Measurements from ENCODE around the gene PGAM2. TPM values are rescaled to one million over a fixed set of nuclear protein-coding genes. Genes with fewer than 3 reads are reported as not detected.

PGAM2 gene
- total and polyA plus RNA-seq, 2 experiments from 2014 or later: 2.9 to 7.8 TPM

DNA sequence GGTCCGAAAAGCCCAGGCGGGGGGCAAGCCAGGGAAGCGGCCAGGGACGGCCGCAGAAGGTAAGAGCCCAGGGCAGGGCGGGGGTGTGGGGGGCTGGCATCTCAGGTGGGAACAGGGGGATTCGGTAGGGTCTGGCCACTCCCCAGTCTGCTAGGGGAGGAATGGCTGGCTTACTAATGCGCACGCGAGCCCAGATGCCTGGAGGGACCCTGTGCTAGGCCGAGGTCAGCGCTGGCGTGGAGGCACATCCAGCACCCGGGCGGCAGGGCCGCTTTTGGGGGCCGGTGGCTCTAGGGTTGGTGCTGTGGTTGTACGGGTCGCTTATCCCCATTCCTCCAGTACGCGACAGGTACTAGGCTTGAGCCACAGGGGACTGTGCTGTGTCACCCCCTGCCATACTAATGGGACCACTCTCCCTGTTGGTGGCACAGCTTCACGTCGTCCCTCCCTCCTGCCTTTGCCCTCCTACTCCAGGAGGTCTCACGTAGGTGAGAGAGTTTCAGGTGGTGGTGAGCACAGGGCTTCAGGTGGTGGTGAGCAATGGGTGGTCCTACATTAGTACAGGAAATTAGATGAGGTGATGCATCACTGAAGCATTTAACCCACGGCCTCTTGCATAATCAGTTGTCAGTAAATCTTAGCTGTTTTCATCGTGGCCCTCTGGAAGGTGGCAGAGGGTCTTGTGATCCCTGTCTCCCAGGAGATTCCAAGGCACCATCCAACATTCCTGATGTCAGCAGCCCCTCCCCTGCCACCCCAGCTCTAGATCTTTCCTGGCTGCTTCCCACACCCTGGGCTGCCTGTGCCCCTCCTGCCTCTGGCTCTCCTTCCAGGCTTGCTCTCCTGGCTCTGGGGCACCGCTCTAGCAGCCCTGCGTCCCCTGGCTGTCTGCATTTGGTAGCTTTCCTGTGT, 39.7 kb upstream of the PGAM2 start:
- H3F3A ChIP-seq (replicated peaks; ENCODE audit: low read depth): no peaks in the 10 kb centered on the region
- no peaks in the 10 kb centered on the region for H4K20me1 ChIP-seq (replicated peaks; ENCODE audit: insufficient read depth)
- H3K79me2 ChIP-seq (replicated peaks; ENCODE audit: insufficient read depth): no peaks in the 10 kb centered on the region; the same call in 1 of the 2 replicates
- peaks cover 9% of the 10 kb centered on the region; the same call in 1 of the 2 replicates for H3K27me3 ChIP-seq (ENCODE audit: insufficient read depth)
- ATAC-seq (peak; percentile 51), DNase-seq (ENCODE audit: low spot score) (peak; percentile 49)
- no peak overlapping the region for H3K27ac Mint-ChIP-seq
- no peaks in the 10 kb centered on the region for H3K9me3 Mint-ChIP-seq
- H3K36me3 ChIP-seq (ENCODE audit: insufficient read depth): no peaks in the 10 kb centered on the region
- no peak overlapping the region for H3K27ac ChIP-seq (ENCODE audit: low read depth)
- H3K4me3 ChIP-seq: peak overlapping the region; percentile 87
- H2AFZ ChIP-seq: peak overlapping the region; percentile 74
- peaks cover 16% of the 10 kb centered on the region for H3K4me1 Mint-ChIP-seq
- H3K4me1 ChIP-seq (ENCODE audit: insufficient read depth): peaks cover 8% of the 10 kb centered on the region; the same call in 1 of the 2 replicates
- H3K36me3 Mint-ChIP-seq (ENCODE audit: low read depth): peaks cover 4% of the 10 kb centered on the region; the same call in 2 of the 3 replicates
- peaks cover 16% of the 10 kb centered on the region for H3K27me3 Mint-ChIP-seq (ENCODE audit: insufficient read depth, low read depth, poor library complexity)
- TF ChIP-seq NANOG (IDR thresholded peaks at IDR 0.05; ENCODE audit: borderline replicate concordance): no peak
- no peak for TF ChIP-seq POLR2AphosphoS5 (IDR thresholded peaks at IDR 0.05; ENCODE audit: low read depth)
- no peak for TF ChIP-seq STAT1 (IDR thresholded peaks at IDR 0.05; ENCODE audit: unreplicated experiment)
- TF ChIP-seq CREB1 (CRISPR knock-in tag; IDR thresholded peaks at IDR 0.05; ENCODE audit: low read depth): no peak
- TF ChIP-seq, protein P1, sequence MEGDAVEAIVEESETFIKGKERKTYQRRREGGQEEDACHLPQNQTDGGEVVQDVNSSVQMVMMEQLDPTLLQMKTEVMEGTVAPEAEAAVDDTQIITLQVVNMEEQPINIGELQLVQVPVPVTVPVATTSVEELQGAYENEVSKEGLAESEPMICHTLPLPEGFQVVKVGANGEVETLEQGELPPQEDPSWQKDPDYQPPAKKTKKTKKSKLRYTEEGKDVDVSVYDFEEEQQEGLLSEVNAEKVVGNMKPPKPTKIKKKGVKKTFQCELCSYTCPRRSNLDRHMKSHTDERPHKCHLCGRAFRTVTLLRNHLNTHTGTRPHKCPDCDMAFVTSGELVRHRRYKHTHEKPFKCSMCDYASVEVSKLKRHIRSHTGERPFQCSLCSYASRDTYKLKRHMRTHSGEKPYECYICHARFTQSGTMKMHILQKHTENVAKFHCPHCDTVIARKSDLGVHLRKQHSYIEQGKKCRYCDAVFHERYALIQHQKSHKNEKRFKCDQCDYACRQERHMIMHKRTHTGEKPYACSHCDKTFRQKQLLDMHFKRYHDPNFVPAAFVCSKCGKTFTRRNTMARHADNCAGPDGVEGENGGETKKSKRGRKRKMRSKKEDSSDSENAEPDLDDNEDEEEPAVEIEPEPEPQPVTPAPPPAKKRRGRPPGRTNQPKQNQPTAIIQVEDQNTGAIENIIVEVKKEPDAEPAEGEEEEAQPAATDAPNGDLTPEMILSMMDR (conservative IDR thresholded peaks at IDR 0.05; ENCODE audit: low read depth in 2 of 2): no peak
- no peak for TF ChIP-seq EZH2 (IDR thresholded peaks at IDR 0.05; ENCODE audit: low read depth, unreplicated experiment)
- no peak for TF ChIP-seq JUNB (IDR thresholded peaks at IDR 0.05; ENCODE audit: unreplicated experiment)
- no peak for TF ChIP-seq ZNF331 (CRISPR knock-in tag; IDR thresholded peaks at IDR 0.05; ENCODE audit: low read depth)
- TF ChIP-seq, protein P2, sequence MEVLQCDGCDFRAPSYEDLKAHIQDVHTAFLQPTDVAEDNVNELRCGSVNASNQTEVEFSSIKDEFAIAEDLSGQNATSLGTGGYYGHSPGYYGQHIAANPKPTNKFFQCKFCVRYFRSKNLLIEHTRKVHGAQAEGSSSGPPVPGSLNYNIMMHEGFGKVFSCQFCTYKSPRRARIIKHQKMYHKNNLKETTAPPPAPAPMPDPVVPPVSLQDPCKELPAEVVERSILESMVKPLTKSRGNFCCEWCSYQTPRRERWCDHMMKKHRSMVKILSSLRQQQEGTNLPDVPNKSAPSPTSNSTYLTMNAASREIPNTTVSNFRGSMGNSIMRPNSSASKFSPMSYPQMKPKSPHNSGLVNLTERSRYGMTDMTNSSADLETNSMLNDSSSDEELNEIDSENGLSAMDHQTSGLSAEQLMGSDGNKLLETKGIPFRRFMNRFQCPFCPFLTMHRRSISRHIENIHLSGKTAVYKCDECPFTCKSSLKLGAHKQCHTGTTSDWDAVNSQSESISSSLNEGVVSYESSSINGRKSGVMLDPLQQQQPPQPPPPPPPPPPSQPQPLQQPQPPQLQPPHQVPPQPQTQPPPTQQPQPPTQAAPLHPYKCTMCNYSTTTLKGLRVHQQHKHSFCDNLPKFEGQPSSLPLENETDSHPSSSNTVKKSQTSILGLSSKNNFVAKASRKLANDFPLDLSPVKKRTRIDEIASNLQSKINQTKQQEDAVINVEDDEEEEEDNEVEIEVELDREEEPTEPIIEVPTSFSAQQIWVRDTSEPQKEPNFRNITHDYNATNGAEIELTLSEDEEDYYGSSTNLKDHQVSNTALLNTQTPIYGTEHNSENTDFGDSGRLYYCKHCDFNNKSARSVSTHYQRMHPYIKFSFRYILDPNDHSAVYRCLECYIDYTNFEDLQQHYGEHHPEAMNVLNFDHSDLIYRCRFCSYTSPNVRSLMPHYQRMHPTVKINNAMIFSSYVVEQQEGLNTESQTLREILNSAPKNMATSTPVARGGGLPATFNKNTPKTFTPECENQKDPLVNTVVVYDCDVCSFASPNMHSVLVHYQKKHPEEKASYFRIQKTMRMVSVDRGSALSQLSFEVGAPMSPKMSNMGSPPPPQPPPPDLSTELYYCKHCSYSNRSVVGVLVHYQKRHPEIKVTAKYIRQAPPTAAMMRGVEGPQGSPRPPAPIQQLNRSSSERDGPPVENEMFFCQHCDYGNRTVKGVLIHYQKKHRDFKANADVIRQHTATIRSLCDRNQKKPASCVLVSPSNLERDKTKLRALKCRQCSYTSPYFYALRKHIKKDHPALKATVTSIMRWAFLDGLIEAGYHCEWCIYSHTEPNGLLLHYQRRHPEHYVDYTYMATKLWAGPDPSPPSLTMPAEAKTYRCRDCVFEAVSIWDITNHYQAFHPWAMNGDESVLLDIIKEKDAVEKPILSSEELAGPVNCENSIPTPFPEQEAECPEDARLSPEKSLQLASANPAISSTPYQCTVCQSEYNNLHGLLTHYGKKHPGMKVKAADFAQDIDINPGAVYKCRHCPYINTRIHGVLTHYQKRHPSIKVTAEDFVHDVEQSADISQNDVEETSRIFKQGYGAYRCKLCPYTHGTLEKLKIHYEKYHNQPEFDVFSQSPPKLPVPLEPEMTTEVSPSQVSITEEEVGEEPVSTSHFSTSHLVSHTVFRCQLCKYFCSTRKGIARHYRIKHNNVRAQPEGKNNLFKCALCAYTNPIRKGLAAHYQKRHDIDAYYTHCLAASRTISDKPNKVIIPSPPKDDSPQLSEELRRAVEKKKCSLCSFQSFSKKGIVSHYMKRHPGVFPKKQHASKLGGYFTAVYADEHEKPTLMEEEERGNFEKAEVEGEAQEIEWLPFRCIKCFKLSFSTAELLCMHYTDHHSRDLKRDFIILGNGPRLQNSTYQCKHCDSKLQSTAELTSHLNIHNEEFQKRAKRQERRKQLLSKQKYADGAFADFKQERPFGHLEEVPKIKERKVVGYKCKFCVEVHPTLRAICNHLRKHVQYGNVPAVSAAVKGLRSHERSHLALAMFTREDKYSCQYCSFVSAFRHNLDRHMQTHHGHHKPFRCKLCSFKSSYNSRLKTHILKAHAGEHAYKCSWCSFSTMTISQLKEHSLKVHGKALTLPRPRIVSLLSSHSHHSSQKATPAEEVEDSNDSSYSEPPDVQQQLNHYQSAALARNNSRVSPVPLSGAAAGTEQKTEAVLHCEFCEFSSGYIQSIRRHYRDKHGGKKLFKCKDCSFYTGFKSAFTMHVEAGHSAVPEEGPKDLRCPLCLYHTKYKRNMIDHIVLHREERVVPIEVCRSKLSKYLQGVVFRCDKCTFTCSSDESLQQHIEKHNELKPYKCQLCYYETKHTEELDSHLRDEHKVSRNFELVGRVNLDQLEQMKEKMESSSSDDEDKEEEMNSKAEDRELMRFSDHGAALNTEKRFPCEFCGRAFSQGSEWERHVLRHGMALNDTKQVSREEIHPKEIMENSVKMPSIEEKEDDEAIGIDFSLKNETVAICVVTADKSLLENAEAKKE (CRISPR knock-in tag; IDR thresholded peaks at IDR 0.05): no peak
- no peak for TF ChIP-seq REST (IDR thresholded peaks at IDR 0.05; ENCODE audit: unreplicated experiment)
- no peak for TF ChIP-seq EZH2phosphoT487 (IDR thresholded peaks at IDR 0.05; ENCODE audit: unreplicated experiment)
- no peak for TF ChIP-seq ETS1 (IDR thresholded peaks at IDR 0.05)
- no peak for TF ChIP-seq ZNF114 (CRISPR knock-in tag; IDR thresholded peaks at IDR 0.05)
- H3K9me2 ChIP-seq (ENCODE audit: insufficient read depth): no peaks in the 10 kb centered on the region
- peak overlapping the region; percentile 94 for H3K4me2 ChIP-seq
- H3K4me3 Mint-ChIP-seq: peak overlapping the region; percentile 78
